HepG2 (cell line): ENCODE measurements around the gene FAM32A. TPM values are rescaled to one million over a fixed set of nuclear protein-coding genes. Genes with fewer than 3 reads are reported as not detected.

Source experiments
- ATAC-seq: fragments of 200-7000 bp; cut with Tn5 transposase; 3 replicates; pipeline ENCODE4 v1.9.1; 2020; ENCODE audit warnings: mild to moderate bottlenecking, moderate library complexity
- BruUV-seq: library from RNA; stranded (reverse); fragments of 400-500 nt; replicated peaks from 2 replicates; lab custom pipeline; 2021; lab: Mats Ljungman, UMichigan
- CTCF ChIA-PET: fragments of 300-600 bp; formaldehyde crosslinking; extraction: SDS; loops from one replicate; lab custom pipeline; 2021; ENCODE audit warnings: low total read pairs, inconsistent platforms, low intra/inter-chr PET ratio; lab: Yijun Ruan, JAX
- POLR2A ChIA-PET: fragments of 350-600 bp; sonication (Branson Sonifier 250); formaldehyde crosslinking; loops from one replicate; lab custom pipeline; 2020; ENCODE audit warnings: antibody characterized with exemption, inconsistent platforms; lab: Yijun Ruan, JAX
- DNase-seq: peaks from one replicate; pipeline ENCODE4 v3.0.0-alpha.2; 2015; ENCODE audit warnings: low spot score
- FAIRE-seq: peaks from 3 replicates; lab custom pipeline; 2011; peaks lifted over from hg19 to GRCh38; lab: Jason Lieb, UNC
- H2AFZ ChIP-seq: one replicate; pipeline ENCODE4 v1.6.1; 2011; ENCODE audit warnings: low read length, inconsistent platforms
- H3K27ac ChIP-seq: fragments of 300-600 bp; 3 replicates; pipeline ENCODE4 v1.8.0; 2011; ENCODE audit warnings: mixed run types, mild to moderate bottlenecking, mixed read lengths, low read length, inconsistent platforms; ENCODE audit not compliant: insufficient read depth; ENCODE audit errors: extremely low read length
- H3K27me3 ChIP-seq, 2 experiments: fragments of 200-600 bp in 1 of 2; 2 replicates in 1 of 2; 3 replicates in 1 of 2; pipeline versions ENCODE4 v1.6.0 to v1.8.0; 2011; ENCODE audit warnings: low read length in 2 of 2, mild to moderate bottlenecking in 2 of 2, moderate library complexity in 2 of 2, inconsistent platforms in 1 of 2; ENCODE audit not compliant: insufficient read depth in 2 of 2, control insufficient read depth in 1 of 2
- H3K36me3 ChIP-seq, 2 experiments: fragments of 200-600 bp in 1 of 2; replicated peaks in 1 of 2; 2 replicates in 1 of 2; 3 replicates in 1 of 2; pipeline versions ENCODE4 v1.5.1 to v1.8.0; 2011; ENCODE audit warnings: low read length in 2 of 2, inconsistent platforms in 1 of 2; ENCODE audit not compliant: insufficient read depth in 2 of 2, control insufficient read depth in 1 of 2
- H3K4me1 ChIP-seq: 2 replicates; pipeline ENCODE4 v1.5.1; 2012; ENCODE audit warnings: low read length, inconsistent platforms; ENCODE audit not compliant: insufficient read depth
- H3K4me2 ChIP-seq: 2 replicates; pipeline ENCODE4 v1.6.0; 2011; ENCODE audit warnings: low read depth, low read length, inconsistent platforms
- H3K4me3 ChIP-seq, 3 experiments: fragments of 200-600 bp in 1 of 3; sonication (generic), shearing (Covaris generic) in 1 of 3; replicated peaks in 1 of 3; 2 replicates each; pipeline ENCODE4 v1.5.1; 2011 to 2016; ENCODE audit warnings: low read length in 3 of 3, inconsistent platforms in 2 of 3, low read depth in 2 of 3, mild to moderate bottlenecking in 2 of 3, control low read depth in 1 of 3, mixed read lengths in 1 of 3; ENCODE audit not compliant: insufficient read depth in 1 of 3
- H3K79me2 ChIP-seq: one replicate; pipeline ENCODE4 v1.6.1; 2011; ENCODE audit warnings: low read length, inconsistent platforms; ENCODE audit not compliant: insufficient read depth
- H3K9ac ChIP-seq: 2 replicates; pipeline ENCODE4 v1.6.0; 2011; ENCODE audit warnings: mild to moderate bottlenecking, low read depth, low read length, inconsistent platforms; ENCODE audit not compliant: insufficient read depth
- H3K9me3 ChIP-seq: 2 replicates; pipeline ENCODE4 v1.5.1; 2012; ENCODE audit warnings: mild to moderate bottlenecking, low read length
- H4K20me1 ChIP-seq: 2 replicates; pipeline ENCODE4 v1.6.0; 2011; ENCODE audit warnings: inconsistent platforms, mild to moderate bottlenecking, low read length, moderate library complexity; ENCODE audit not compliant: insufficient read depth
- EED ChIP-seq: sonication (generic); formaldehyde crosslinking; IDR thresholded peaks from 2 replicates; pipeline ENCODE4 v1.5.0; 2020; ENCODE audit warnings: mild to moderate bottlenecking, missing genetic modification reagents
- GFI1 ChIP-seq: sonication (generic); formaldehyde crosslinking; IDR thresholded peaks from 2 replicates; pipeline ENCODE4 v1.5.0; 2020; ENCODE audit warnings: missing genetic modification reagents, mild to moderate bottlenecking, borderline replicate concordance
- SIX1 ChIP-seq: sonication (generic); formaldehyde crosslinking; IDR thresholded peaks from 2 replicates; pipeline ENCODE4 v1.4.0; 2020; ENCODE audit warnings: missing genetic modification reagents, borderline replicate concordance
- ZNF589 ChIP-seq: sonication (generic); formaldehyde crosslinking; conservative IDR thresholded peaks from 2 replicates; pipeline ENCODE4 v1.8.0; 2022; ENCODE audit warnings: mild to moderate bottlenecking, moderate library complexity, missing genetic modification reagents
- WGBS: methylation state at CpG from one replicate; pipeline ENCODE4 v1.1.6; 2017; ENCODE audit warnings: low lambda C conversion rate; 5-methylcytosine and 5-hydroxymethylcytosine counted together
- in situ Hi-C: cut with HindIII; loops from 2 replicates; pipeline ENCODE4 v1.10.0; 2017; ENCODE audit warnings: low pct_unique_long_range_greater_than_20kb; ENCODE audit not compliant: extremely low pct_ligation_motif_present
- intact Hi-C: fragments of 100-400 bp; cut with micrococcal nuclease; formaldehyde crosslinking; loops from one replicate; pipeline ENCODE4 v1.10.0; 2022; ENCODE audit not compliant: unreplicated experiment
- polyA plus RNA-seq, 8 experiments: library from polyadenylated mRNA; depleted of rRNA in 3 of 8; stranded (reverse) in 7 of 8; unstranded in 1 of 8; fragments of >200 nt; fragmentation: Illumina TruSeq in 4 of 8; extraction: Trizol in 4 of 8; gene quantifications; 2 replicates each; pipeline versions ENCODE4 v1.2.1 to v1.2.3, GENCODE V29; 2011 to 2016; ENCODE audit warnings: low read depth in 4 of 8, missing spikeins in 1 of 8, mixed read lengths in 1 of 8; ENCODE audit not compliant: insufficient read depth in 1 of 8
- total RNA-seq, 5 experiments: library from RNA; depleted of rRNA; stranded (reverse); fragments of >200 nt; fragmentation: Illumina TruSeq; extraction: Trizol; gene quantifications; 2 replicates each; pipeline ENCODE4 v1.2.3, GENCODE V29; 2016; ENCODE audit warnings: low read depth in 1 of 5

Gene FAM32A
- total and polyA plus RNA-seq, 2 of the 13 experiments (the other 11 are each of a cell fraction or from before 2014, with no cell fraction given) = 85.8 to 86.2 TPM

DNA sequence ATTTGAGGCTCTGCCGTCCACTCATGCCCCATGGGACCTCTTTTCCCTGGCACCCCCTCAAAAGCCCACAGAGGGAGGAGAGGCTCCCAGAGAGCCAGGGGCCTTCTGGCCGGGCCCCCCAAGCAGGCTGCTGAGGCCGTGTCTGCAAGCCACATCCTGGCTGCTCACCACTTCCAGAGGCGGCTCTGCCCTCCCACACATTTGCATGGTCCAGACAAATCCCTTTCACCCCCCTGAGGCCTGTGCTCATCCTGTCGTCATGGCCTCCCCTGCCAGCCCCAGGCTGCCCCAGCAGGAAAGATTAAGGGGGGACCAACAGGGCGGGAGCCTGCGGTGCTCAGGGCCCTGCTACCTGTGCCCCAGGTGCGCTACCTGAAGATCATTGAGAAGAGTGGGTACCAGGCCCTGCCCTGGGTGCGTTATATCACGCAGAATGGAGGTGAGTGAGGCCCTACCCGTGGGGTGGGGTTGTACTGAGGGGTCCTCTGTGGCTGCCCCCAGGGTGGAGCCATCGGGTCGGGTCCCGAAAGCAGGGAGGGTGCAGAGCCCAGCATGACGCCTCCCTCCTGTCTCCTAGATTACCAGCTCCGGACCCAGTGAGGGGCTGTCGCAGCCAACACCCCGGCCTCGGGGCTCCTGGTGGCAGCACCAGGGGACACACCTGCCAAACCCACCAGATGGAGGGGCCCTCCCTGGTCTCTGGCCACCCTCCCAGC lies 48.8 kb downstream of the FAM32A start:
- no TSS peak for BruUV-seq
- no peaks in the 10 kb centered on the region for H3K27me3 ChIP-seq
- 99% methylated on average over 12 of the region's 19 CpGs for WGBS

DNA sequence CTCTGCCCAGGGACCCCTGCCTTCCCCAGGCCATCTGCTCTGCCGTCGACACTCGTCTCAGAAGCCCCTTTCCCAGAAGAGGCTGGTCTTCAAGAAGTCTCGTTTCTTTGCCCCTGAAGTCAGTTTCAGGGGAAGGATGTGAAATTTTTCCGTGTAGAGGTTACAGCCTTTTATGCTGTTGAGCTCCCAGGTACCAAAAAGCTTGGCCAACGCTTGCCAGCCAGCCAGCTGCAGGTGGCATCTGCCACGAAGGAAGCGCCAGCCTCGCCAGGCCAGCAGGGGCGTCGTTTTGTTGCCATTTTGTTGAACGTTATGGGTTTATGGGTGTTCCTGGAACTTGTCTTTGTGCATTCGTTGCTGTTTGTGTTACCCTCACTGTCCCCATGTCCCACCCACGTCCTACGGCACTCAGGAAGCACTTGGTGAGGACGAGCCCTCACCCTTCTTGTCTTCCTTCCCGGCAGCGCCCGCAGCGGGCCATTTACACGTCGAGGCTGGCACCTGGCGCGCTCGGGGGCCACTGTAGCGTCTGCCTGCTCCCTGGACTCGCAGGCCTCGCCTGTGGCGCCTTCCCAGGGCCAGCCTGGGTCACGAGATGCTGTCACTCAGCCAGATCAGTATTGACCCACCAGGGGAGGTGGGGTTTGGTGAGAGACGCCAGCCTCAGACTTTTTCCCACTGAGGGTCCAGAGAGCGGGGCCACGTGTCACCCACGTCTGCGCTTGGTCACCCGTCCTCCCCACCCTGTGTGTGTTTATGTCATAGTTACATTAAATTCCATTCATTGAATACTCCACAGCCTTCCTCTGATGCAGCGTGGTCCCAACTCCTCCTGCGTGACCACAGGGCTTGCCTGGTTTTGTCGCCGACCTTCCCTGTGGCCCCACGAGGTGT lies 49.6 kb downstream of the FAM32A start:
- Histone ChIP-seq H3K36me3 (peaks cover 6 to 18% of the 10 kb centered on the region in 2 experiments; a peak in 3 of 5 replicates), H4K20me1 (no peaks in the 10 kb centered on the region), H3K9ac (no peak overlapping the region), H3K27me3 (no peaks in the 10 kb centered on the region), H3K4me2 (no peak overlapping the region), H3K79me2 (no peaks in the 10 kb centered on the region), H3K9me3 (no peaks in the 10 kb centered on the region), H2AFZ (no peak overlapping the region), H3K27ac (no peak overlapping the region), H3K4me1 (no peaks in the 10 kb centered on the region), H3K4me3 (no peak overlapping the region)
- DNase-seq (no peak), ATAC-seq (no peak), FAIRE-seq (no peak)
- 94% methylated on average over 40 of the region's 41 CpGs for WGBS
- POLR2A ChIA-PET = no interaction called here
- TF ChIP-seq EED (CRISPR knock-in tag) = no peak
- BruUV-seq = no TSS peak
- in situ Hi-C loops (no loop called here), intact Hi-C loops (no loop called here)
- CTCF ChIA-PET = no interaction called here

More for the DNA sequence above, 48.8 kb downstream of the FAM32A start:
- ChIA-PET CTCF (no interaction called here), POLR2A (no interaction called here)
- Histone ChIP-seq H3K79me2 (no peaks in the 10 kb centered on the region), H3K36me3 (peaks cover 13 to 23% of the 10 kb centered on the region in 2 experiments; a peak in 4 of 5 replicates), H3K27ac (no peak overlapping the region), H2AFZ (no peak overlapping the region), H3K9ac (no peak overlapping the region), H3K4me1 (no peaks in the 10 kb centered on the region), H3K9me3 (no peaks in the 10 kb centered on the region), H3K4me3 (no peak overlapping the region), H4K20me1 (no peaks in the 10 kb centered on the region), H3K4me2 (no peak overlapping the region)
- DNase-seq (no peak), ATAC-seq (peak; percentile 11; the same call in 1 of the 3 replicates), FAIRE-seq (no peak)
- in situ Hi-C loops = no loop called here
- intact Hi-C loops = no loop called here
- TF ChIP-seq ZNF589 (CRISPR knock-in tag) (no peak), GFI1 (CRISPR knock-in tag) (no peak), SIX1 (CRISPR knock-in tag) (no peak)
